Karpas-422 (cell line): ENCODE data around the gene SSBP4. TPM values are rescaled to one million over a fixed set of nuclear protein-coding genes. Genes with fewer than 3 reads are reported as not detected.
A peak's percentile ranks its signal among the peaks of the same experiment; 100 is the strongest.

Experiments
- DNase-seq: peaks from one replicate; pipeline ENCODE4 v3.0.0-alpha.2; 2015
- H2AFZ ChIP-seq: fragments of 200-600 bp; sonication (generic); 2 replicates; pipeline ENCODE4 v1.6.1; 2014; ENCODE audit warnings: antibody characterized with exemption, low read length, mixed read lengths
- H3K27ac ChIP-seq: fragments of 200-600 bp; sonication (generic); 2 replicates; pipeline ENCODE4 v1.5.1; 2014; ENCODE audit warnings: mild to moderate bottlenecking, low read length, moderate library complexity
- H3K27me3 ChIP-seq: fragments of 200-600 bp; sonication (generic); 2 replicates; pipeline ENCODE4 v1.6.1; 2014; ENCODE audit warnings: low read length, mixed read lengths
- H3K36me3 ChIP-seq: fragments of 200-600 bp; sonication (generic); 2 replicates; pipeline ENCODE4 v1.6.1; 2014; ENCODE audit warnings: low read length, mixed read lengths; ENCODE audit not compliant: insufficient read depth
- H3K4me1 ChIP-seq: fragments of 200-600 bp; sonication (generic); 2 replicates; pipeline ENCODE4 v1.6.1; 2014; ENCODE audit warnings: mild to moderate bottlenecking, low read length, mixed read lengths
- H3K4me2 ChIP-seq: fragments of 200-600 bp; sonication (generic); 2 replicates; pipeline ENCODE4 v1.6.1; 2014; ENCODE audit warnings: low read length, low read depth, mild to moderate bottlenecking; ENCODE audit not compliant: poor library complexity, severe bottlenecking
- H3K4me3 ChIP-seq: fragments of 200-600 bp; sonication (generic); 2 replicates; pipeline ENCODE4 v1.5.1; 2014; ENCODE audit warnings: mild to moderate bottlenecking, antibody characterized with exemption, low read length, mixed read lengths
- H3K79me2 ChIP-seq: fragments of 200-600 bp; sonication (generic); 2 replicates; pipeline ENCODE4 v1.6.1; 2014; ENCODE audit warnings: mild to moderate bottlenecking, low read length, mixed read lengths
- H3K9ac ChIP-seq: fragments of 200-600 bp; sonication (generic); 2 replicates; pipeline ENCODE4 v1.6.0; 2014; ENCODE audit warnings: low read length
- H3K9me2 ChIP-seq: fragments of 200-600 bp; sonication (generic), shearing (Covaris generic); replicated peaks from 2 replicates; pipeline ENCODE4 v1.6.0; 2014; ENCODE audit warnings: mild to moderate bottlenecking, low read length, moderate library complexity; ENCODE audit not compliant: insufficient read depth
- H3K9me3 ChIP-seq: fragments of 300-700, 200-600 bp; sonication (generic); 2 replicates; pipeline ENCODE4 v1.6.1; 2014; ENCODE audit warnings: low read length, mixed read lengths
- H4K20me1 ChIP-seq: fragments of 200-600 bp; sonication (generic); 2 replicates; pipeline ENCODE4 v1.6.1; 2014; ENCODE audit warnings: mild to moderate bottlenecking, antibody characterized with exemption, low read length, low read depth; ENCODE audit not compliant: insufficient read depth
- total RNA-seq: library from RNA; depleted of rRNA; stranded (reverse); fragments of >200 nt; shearing (Covaris generic); gene quantifications from 2 replicates; pipeline ENCODE4 v1.2.3, GENCODE V29; 2014; ENCODE audit warnings: low replicate concordance

The SSBP4 gene
- total RNA-seq, 1 experiment from 2014 or later = 22.5 TPM

DNA sequence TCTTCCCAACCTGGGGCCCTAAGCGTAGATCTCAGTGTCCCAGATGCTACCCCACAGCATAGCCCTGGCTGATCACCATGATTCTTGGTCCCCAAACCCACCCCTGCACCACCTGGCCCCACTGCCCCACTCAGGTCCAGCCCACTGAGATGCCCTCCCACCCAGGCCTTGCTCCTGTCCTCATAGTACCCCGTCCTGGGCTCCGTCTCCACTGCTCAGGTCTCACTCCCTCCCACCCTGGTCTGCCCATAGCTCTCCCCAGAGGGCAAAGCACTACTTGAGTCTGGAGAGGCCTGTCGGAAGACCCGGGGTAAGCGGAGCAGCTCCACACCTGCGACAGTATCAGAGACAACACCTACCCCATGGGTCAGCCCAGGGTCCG, 54.5 kb downstream of the SSBP4 start:
- H4K20me1 ChIP-seq = peaks cover 5% of the 10 kb centered on the region; the same call in 1 of the 2 replicates
- no peak overlapping the region for H3K27ac ChIP-seq
- H2AFZ ChIP-seq = no peak overlapping the region
- no peaks in the 10 kb centered on the region for H3K36me3 ChIP-seq
- H3K9me2 ChIP-seq = no peaks in the 10 kb centered on the region
- no peak overlapping the region for H3K4me3 ChIP-seq
- H3K9me3 ChIP-seq = no peaks in the 10 kb centered on the region
- peaks cover 32% of the 10 kb centered on the region for H3K4me1 ChIP-seq
- H3K27me3 ChIP-seq = no peaks in the 10 kb centered on the region
- H3K79me2 ChIP-seq = peaks cover 56% of the 10 kb centered on the region
- no peak for DNase-seq
- H3K9ac ChIP-seq = no peak overlapping the region
- H3K4me2 ChIP-seq = no peak overlapping the region

DNA sequence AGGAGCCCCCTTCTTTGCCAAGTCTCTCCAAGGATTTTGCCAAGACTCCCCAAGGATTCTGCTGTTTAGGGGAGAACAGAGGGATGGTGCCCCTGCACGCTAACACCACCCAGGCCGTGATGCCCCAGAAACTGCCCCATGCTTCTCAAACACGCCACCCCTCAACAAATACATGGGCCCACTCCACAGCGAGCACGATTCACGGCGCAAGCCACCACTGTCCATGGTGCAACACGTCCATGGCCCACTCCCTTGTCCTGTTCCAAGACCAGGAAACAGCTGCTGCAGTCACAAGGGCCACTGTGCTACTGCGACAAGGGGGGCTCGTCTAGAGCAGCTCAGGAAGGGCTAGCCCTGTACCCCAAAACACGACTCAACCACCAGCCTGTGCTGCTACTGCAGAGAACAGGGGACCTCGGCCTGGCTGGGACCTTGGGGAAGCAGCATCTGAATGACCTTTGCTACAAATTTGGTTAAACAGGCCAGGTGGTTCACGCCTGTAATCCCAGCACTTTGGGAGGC, 55.2 kb downstream of the SSBP4 start:
- Histone ChIP-seq H3K27me3 (no peaks in the 10 kb centered on the region), H3K9me3 (no peaks in the 10 kb centered on the region), H3K4me3 (no peak overlapping the region), H3K9me2 (no peaks in the 10 kb centered on the region), H3K36me3 (no peaks in the 10 kb centered on the region), H3K9ac (no peak overlapping the region), H3K27ac (no peak overlapping the region), H3K4me2 (no peak overlapping the region), H3K4me1 (peaks cover 39% of the 10 kb centered on the region), H4K20me1 (peaks cover 5% of the 10 kb centered on the region; the same call in 1 of the 2 replicates), H3K79me2 (peaks cover 62% of the 10 kb centered on the region), H2AFZ (no peak overlapping the region)
- DNase-seq = no peak

- peak; percentile 52 for DNase-seq
- Histone ChIP-seq H3K4me1 (peaks cover 45% of the 10 kb centered on the region), H3K9ac (no peak overlapping the region), H3K27me3 (no peaks in the 10 kb centered on the region), H3K9me3 (no peaks in the 10 kb centered on the region), H4K20me1 (peaks cover 5% of the 10 kb centered on the region; the same call in 1 of the 2 replicates), H3K4me2 (no peak overlapping the region), H3K9me2 (no peaks in the 10 kb centered on the region), H3K27ac (no peak overlapping the region), H3K4me3 (no peak overlapping the region), H3K79me2 (peaks cover 67% of the 10 kb centered on the region), H2AFZ (no peak overlapping the region), H3K36me3 (no peaks in the 10 kb centered on the region)
These were observed 55.8 kb downstream of the SSBP4 start for GRCh38 chr19:18475004-18475453.

- H3K9ac ChIP-seq = no peak overlapping the region
- no peak overlapping the region for H2AFZ ChIP-seq
- no peaks in the 10 kb centered on the region for H3K27me3 ChIP-seq
- H3K36me3 ChIP-seq = no peaks in the 10 kb centered on the region
- H3K79me2 ChIP-seq = peaks cover 75% of the 10 kb centered on the region
- peaks cover 49% of the 10 kb centered on the region for H3K4me1 ChIP-seq
- no peaks in the 10 kb centered on the region for H3K9me3 ChIP-seq
- no peaks in the 10 kb centered on the region for H3K9me2 ChIP-seq
- H3K4me3 ChIP-seq = no peak overlapping the region
- H3K4me2 ChIP-seq = no peak overlapping the region
- no peak for DNase-seq
- peaks cover 5% of the 10 kb centered on the region; the same call in 1 of the 2 replicates for H4K20me1 ChIP-seq
- no peak overlapping the region for H3K27ac ChIP-seq
These were observed 56.6 kb downstream of the SSBP4 start for GRCh38 chr19:18475762-18476331.

- H3K4me1 ChIP-seq = peaks cover 49% of the 10 kb centered on the region
- H3K9me3 ChIP-seq = no peaks in the 10 kb centered on the region
- H3K36me3 ChIP-seq = no peaks in the 10 kb centered on the region
- peaks cover 5% of the 10 kb centered on the region; the same call in 1 of the 2 replicates for H4K20me1 ChIP-seq
- no peak overlapping the region for H3K4me3 ChIP-seq
- no peak overlapping the region for H3K27ac ChIP-seq
- no peaks in the 10 kb centered on the region for H3K27me3 ChIP-seq
- DNase-seq = no peak
- no peak overlapping the region for H3K4me2 ChIP-seq
- H3K9ac ChIP-seq = no peak overlapping the region
- H3K9me2 ChIP-seq = no peaks in the 10 kb centered on the region
- H2AFZ ChIP-seq = no peak overlapping the region
- peaks cover 82% of the 10 kb centered on the region for H3K79me2 ChIP-seq
These were observed 57.4 kb downstream of the SSBP4 start for GRCh38 chr19:18476507-18477041.

DNA sequence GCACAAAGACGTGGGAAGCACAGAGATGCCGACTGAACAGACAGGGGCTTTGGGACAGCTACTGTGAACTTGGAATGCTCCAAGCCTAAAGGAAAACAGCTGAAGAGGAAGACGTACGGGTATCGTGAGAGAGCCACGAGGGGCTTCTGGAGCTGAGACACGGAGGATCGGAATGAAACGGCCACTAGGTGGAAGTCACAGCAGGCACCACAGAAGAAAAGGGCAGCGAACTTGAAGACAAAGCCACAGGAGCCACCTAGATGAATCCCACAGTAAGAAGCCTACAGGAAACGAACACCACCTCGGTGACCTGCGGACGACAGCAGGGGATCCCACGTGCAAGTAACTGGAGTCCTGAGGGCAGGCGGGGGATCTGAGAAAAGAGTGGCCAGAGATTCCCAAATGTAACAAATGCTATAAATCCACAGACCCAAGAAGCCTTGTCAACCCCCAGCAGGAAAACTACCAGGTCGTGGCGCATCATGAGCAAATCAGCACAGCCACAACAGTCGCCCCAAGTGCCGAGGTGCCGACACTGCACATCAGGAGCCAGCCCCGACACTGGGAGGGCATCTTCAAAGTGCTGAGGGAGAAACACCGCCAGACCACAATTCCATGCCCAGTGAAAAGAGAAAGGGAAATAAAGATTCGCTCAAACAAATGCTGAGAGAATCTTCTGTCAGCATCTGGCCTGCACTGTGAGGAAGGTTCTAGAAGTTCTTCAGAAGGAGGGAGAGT, 58.0 kb downstream of the SSBP4 start:
- H3K9me3 ChIP-seq = no peaks in the 10 kb centered on the region
- no peak overlapping the region for H2AFZ ChIP-seq
- H3K27me3 ChIP-seq = no peaks in the 10 kb centered on the region
- no peak for DNase-seq
- H3K9ac ChIP-seq = no peak overlapping the region
- no peak overlapping the region for H3K4me2 ChIP-seq
- peaks cover 88% of the 10 kb centered on the region for H3K79me2 ChIP-seq
- no peaks in the 10 kb centered on the region for H3K36me3 ChIP-seq
- peaks cover 49% of the 10 kb centered on the region for H3K4me1 ChIP-seq
- no peak overlapping the region for H3K4me3 ChIP-seq
- no peaks in the 10 kb centered on the region for H3K9me2 ChIP-seq
- no peak overlapping the region for H3K27ac ChIP-seq
- H4K20me1 ChIP-seq = peaks cover 5% of the 10 kb centered on the region; the same call in 1 of the 2 replicates

GRCh38 chr19:18477974-18478373, 58.8 kb downstream of the SSBP4 start:
- H3K9me3 ChIP-seq = no peaks in the 10 kb centered on the region
- no peak for DNase-seq
- H3K27ac ChIP-seq = no peak overlapping the region; the same call in 1 of the 2 replicates
- no peaks in the 10 kb centered on the region for H3K36me3 ChIP-seq
- H3K4me2 ChIP-seq = no peak overlapping the region
- no peak overlapping the region for H3K4me3 ChIP-seq
- no peaks in the 10 kb centered on the region for H3K9me2 ChIP-seq
- peaks cover 94% of the 10 kb centered on the region for H3K79me2 ChIP-seq
- no peaks in the 10 kb centered on the region for H3K27me3 ChIP-seq
- H3K4me1 ChIP-seq = peaks cover 49% of the 10 kb centered on the region
- no peak overlapping the region for H3K9ac ChIP-seq
- H4K20me1 ChIP-seq = peaks cover 5% of the 10 kb centered on the region; the same call in 1 of the 2 replicates
- no peak overlapping the region for H2AFZ ChIP-seq
